GM12872 (cell line): Measurements from ENCODE around the gene OPA1.

Source experiments
- CTCF ChIP-seq: IDR thresholded peaks from 3 replicates; pipeline ENCODE4 v1.5.1; 2011; ENCODE audit warnings: low read depth, mild to moderate bottlenecking, low read length, moderate library complexity; ENCODE audit not compliant: insufficient read depth

OPA1 gene

DNA sequence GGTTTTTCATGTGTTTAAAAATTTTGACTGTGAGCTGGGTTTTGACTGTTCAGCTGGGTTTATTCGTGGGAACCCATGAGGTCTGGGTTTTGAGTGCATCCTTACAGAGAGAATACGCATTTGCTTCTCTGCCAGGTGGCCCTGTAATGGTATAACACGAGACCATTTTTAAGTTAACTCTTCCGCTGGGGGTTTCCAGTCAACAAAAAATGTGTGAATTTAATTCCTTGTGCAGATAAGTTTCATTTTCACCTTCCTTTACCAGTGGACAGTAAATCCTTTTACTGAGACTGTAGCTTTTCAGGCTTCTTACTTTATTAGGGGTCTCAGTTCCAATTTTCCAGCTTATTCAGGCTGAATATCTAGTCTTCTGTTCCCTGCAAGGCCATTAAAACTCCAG is 149.6 kb downstream of the OPA1 start:
- no peak for TF ChIP-seq CTCF

DNA sequence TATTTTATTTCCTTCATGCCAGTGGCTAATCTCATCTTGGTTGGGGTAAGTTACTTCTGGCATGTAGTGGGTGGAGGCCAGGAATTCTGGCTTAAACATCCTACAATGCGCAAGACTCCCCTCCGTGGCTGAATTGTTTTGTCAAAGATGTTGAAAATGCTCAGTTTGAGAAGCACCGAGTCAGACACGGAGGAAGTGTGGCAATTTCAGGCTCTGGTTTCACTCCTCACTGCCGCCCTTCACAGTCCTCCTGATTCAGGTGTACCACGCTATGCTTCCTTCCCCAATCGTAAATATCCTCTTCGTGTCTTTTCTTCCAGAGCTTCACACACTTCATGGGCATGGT is 150.7 kb downstream of the OPA1 start:
- TF ChIP-seq CTCF = no peak

DNA sequence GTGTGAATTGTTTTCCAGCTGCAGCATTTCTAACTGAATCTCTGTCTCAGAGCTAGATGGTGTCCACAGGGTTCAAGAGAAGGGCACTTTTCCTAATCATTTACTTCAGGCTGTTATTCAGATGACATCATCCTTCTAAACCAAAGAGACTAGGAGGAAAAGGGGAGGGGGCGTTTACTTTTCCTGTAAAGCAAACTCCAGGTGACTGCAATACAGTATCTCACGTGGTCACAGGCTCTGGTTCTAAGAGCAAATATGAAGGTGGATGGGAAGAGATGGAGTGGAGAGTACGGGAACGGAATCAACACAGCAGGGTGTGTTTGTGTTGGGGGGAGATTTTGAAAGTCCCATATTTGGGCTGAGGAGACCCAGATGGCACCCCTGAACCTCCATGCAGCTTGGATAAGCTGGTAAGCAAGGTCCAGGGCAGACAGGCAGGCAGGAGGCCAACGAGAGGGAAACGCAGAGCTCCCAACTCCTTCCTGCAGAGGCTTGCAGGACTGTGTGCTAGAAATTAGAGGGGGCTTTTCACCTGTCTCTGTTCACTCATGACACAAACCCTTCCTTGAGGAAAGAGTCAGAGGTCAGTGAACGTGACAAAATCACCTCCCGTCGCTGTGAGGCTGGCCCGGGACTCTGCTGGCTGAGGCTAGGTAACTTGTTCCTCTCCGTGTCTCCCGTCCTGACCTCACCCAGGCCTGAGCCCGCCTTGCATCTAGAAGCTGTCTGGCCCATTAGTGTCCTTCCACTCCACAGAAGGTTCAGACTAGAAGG is 151.2 kb downstream of the OPA1 start:
- TF ChIP-seq CTCF = no peak

DNA sequence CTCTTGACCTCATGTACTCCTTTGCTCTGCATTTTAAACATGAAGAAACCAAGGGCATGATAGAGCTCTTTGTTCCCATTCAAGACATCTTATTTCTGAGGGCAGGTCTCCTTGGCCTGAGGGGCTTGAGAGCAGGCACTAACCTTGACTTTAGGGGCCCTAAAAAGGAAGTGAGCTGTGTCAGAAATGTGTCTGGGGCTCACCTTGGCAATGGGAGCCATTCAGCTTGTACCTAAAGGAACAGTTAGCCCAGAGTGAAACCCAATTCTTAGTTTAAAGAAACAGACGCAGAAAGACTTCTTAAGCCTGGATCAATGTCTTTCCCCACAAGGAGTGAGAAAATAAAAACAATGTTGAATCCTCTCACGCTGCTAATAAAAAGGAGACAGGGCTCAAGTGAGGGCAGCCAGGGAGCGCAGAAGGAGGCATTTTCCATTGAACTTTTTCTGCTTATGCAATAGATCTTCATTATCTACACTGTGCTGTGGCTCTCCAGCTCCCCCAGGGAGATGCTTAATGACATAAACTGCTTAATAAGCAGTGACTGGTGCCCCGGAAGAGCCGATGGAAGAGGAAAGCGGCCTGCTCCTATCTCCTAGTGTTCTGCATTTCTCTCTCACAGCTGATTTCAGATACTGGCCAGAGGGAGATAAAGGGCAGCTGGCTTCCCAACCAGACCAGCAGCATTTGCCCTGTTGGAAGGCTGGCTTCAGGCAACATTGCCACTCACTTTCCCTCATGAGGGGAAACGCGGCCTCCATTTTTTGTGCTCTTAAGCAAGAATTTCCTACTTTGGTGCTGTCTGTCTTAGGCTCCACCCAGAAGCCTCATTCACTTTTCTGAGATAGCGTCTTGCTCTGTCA is 152.0 kb downstream of the OPA1 start:
- TF ChIP-seq CTCF = no peak

- no peak for TF ChIP-seq CTCF
Observed at GRCh38 chr3:193746832-193747231, 153.8 kb downstream of the OPA1 start.
